GM11168 (cell line): ENCODE measurements around the gene NR2E3.
"Not testable (repeated sequence)": the region's sequence is repeated elsewhere in the genome, so short reads cannot be mapped to it uniquely, and the experiment has no call there.

ENCODE experiments used
- in situ Hi-C: fragments of 300-500 bp; cut with MboI; formaldehyde crosslinking; loops from one replicate; pipeline ENCODE4 v1.12.0; 2022; ENCODE audit warnings: low sequenced_read_pairs; ENCODE audit not compliant: unreplicated experiment

NR2E3 gene

GRCh38 chr15:71811752-71812735, 1.7 kb downstream of the NR2E3 start:
- in situ Hi-C loops: no loop called here

- in situ Hi-C loops: no loop called here
Measured at GRCh38 chr15:71812966-71813722, 2.8 kb downstream of the NR2E3 start.

- in situ Hi-C loops: no loop called here
Measured at GRCh38 chr15:71813723-71814470, 3.5 kb downstream of the NR2E3 start.

GRCh38 chr15:71815301-71815700, 4.9 kb downstream of the NR2E3 start:
- in situ Hi-C loops: no loop called here

- in situ Hi-C loops: no loop called here
Measured at GRCh38 chr15:71817351-71817750, 7.0 kb downstream of the NR2E3 start.

- in situ Hi-C loops: no loop called here
Measured at GRCh38 chr15:71820127-71820526, 9.8 kb downstream of the NR2E3 start.

- in situ Hi-C loops: no loop called here
Measured at GRCh38 chr15:71821547-71822129, 11.3 kb downstream of the NR2E3 start.

- in situ Hi-C loops: no loop called here
Measured at GRCh38 chr15:71822890-71823630, 12.7 kb downstream of the NR2E3 start.

GRCh38 chr15:71823801-71824200, 13.4 kb downstream of the NR2E3 start:
- in situ Hi-C loops: no loop called here

GRCh38 chr15:71825021-71825730, 14.8 kb downstream of the NR2E3 start:
- in situ Hi-C loops: no loop called here

- in situ Hi-C loops: no loop called here
Measured at GRCh38 chr15:71826196-71826595, 15.8 kb downstream of the NR2E3 start.

- in situ Hi-C loops: no loop called here
Measured at GRCh38 chr15:71830981-71831380, 20.6 kb downstream of the NR2E3 start.

- in situ Hi-C loops: no loop called here
Measured at GRCh38 chr15:71841563-71841962, 31.2 kb downstream of the NR2E3 start.

GRCh38 chr15:71844916-71845315, 34.6 kb downstream of the NR2E3 start:
- in situ Hi-C loops: no loop called here

GRCh38 chr15:71853543-71853942, 43.2 kb downstream of the NR2E3 start:
- in situ Hi-C loops: no loop called here

- in situ Hi-C loops: not testable (repeated sequence)
Measured at GRCh38 chr15:71858232-71858631, 47.9 kb downstream of the NR2E3 start.
